ENCODE data around the gene CPO.

CPO gene

DNA sequence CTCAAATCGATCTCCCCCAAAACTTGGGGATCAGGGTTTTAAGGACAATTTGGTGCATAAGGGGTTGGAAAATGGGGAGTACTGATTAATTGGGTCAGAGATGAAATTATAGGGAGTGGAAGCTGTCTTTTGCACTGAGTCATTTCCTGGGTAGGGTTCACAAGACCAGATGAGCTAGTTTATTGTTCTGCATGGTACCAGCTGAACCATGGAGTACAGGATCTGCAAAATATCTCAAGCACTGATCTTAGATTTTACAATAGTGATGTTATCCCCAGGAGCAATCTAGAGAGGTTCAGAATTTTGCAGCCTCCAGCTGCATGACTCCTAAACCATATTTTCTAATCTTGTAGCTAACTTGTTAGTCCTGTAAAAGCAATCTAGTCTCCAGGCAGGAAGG is 73.1 kb downstream of the CPO start:
- H3K27me3 ChIP-seq (ENCODE audit: low read length), result no peaks in the 10 kb centered on the region
- H4K20me1 ChIP-seq (ENCODE audit: low read depth, low read length), result no peaks in the 10 kb centered on the region
- H3K9me2 ChIP-seq (replicated peaks; ENCODE audit: insufficient read depth, low read length), result no peaks in the 10 kb centered on the region
- no peaks in the 10 kb centered on the region for H3K36me3 ChIP-seq (ENCODE audit: low read length)
- no peak overlapping the region for H3K27ac ChIP-seq (ENCODE audit: low read depth, low read length)
- no peaks in the 10 kb centered on the region for H3K79me2 ChIP-seq (ENCODE audit: insufficient read depth, low read length)
- no peak overlapping the region for H3K4me3 ChIP-seq (ENCODE audit: insufficient read depth, low read length, poor library complexity, severe bottlenecking)
- no peaks in the 10 kb centered on the region for H3F3A ChIP-seq (ENCODE audit: insufficient read depth)
- no peak overlapping the region for H3K9ac ChIP-seq (ENCODE audit: low read length)
- no peaks in the 10 kb centered on the region for H3K9me3 ChIP-seq (ENCODE audit: insufficient read depth, low read length)
- H2AFZ ChIP-seq (ENCODE audit: low read depth, low read length, severe bottlenecking), result no peak overlapping the region
- no peak overlapping the region for H3K4me2 ChIP-seq (ENCODE audit: low read depth, low read length, poor library complexity, severe bottlenecking)
- no peak for TF ChIP-seq EZH2phosphoT487 (conservative IDR thresholded peaks at IDR 0.05; ENCODE audit: low read length)

DNA sequence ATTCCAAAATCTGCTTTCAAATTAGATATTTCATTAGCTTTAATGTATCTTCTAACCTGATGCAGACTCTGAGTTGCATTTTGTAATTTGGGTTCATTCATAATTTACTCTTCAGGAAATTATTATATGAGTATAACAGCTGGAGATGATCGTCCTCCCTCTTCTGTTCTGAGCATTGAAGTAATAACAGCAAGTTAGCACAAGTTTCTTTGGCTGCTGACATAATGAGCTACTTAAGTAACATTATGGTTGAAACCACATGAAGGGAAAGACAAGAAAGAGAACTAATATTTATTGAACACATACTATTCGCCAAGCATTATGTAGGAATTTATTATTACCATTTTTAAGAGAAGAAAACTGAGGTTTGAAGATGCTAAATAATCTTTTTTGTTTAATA is 75.1 kb downstream of the CPO start:
- TF ChIP-seq EZH2phosphoT487 (conservative IDR thresholded peaks at IDR 0.05; ENCODE audit: low read length), result no peak
- TF ChIP-seq, protein P1, sequence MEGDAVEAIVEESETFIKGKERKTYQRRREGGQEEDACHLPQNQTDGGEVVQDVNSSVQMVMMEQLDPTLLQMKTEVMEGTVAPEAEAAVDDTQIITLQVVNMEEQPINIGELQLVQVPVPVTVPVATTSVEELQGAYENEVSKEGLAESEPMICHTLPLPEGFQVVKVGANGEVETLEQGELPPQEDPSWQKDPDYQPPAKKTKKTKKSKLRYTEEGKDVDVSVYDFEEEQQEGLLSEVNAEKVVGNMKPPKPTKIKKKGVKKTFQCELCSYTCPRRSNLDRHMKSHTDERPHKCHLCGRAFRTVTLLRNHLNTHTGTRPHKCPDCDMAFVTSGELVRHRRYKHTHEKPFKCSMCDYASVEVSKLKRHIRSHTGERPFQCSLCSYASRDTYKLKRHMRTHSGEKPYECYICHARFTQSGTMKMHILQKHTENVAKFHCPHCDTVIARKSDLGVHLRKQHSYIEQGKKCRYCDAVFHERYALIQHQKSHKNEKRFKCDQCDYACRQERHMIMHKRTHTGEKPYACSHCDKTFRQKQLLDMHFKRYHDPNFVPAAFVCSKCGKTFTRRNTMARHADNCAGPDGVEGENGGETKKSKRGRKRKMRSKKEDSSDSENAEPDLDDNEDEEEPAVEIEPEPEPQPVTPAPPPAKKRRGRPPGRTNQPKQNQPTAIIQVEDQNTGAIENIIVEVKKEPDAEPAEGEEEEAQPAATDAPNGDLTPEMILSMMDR (IDR thresholded peaks at IDR 0.05; ENCODE audit: insufficient read depth, low read length, poor library complexity, severe bottlenecking), result no peak
- H3K4me2 ChIP-seq (ENCODE audit: low read depth, low read length, poor library complexity, severe bottlenecking), result no peak overlapping the region
- H3K27ac ChIP-seq (ENCODE audit: low read depth, low read length), result no peak overlapping the region
- no peaks in the 10 kb centered on the region for H3K9me3 ChIP-seq (ENCODE audit: insufficient read depth, low read length)
- no peak overlapping the region for H2AFZ ChIP-seq (ENCODE audit: low read depth, low read length, severe bottlenecking)
- H3K9me2 ChIP-seq (replicated peaks; ENCODE audit: insufficient read depth, low read length), result no peaks in the 10 kb centered on the region
- no peaks in the 10 kb centered on the region for H3F3A ChIP-seq (ENCODE audit: insufficient read depth)
- no peaks in the 10 kb centered on the region for H3K27me3 ChIP-seq (ENCODE audit: low read length)
- no peak overlapping the region for H3K4me3 ChIP-seq (ENCODE audit: insufficient read depth, low read length, poor library complexity, severe bottlenecking)
- no peaks in the 10 kb centered on the region for H3K36me3 ChIP-seq (ENCODE audit: low read length)
- H3K79me2 ChIP-seq (ENCODE audit: insufficient read depth, low read length), result no peaks in the 10 kb centered on the region
- H3K9ac ChIP-seq (ENCODE audit: low read length), result no peak overlapping the region
- no peaks in the 10 kb centered on the region for H4K20me1 ChIP-seq (ENCODE audit: low read depth, low read length)

DNA sequence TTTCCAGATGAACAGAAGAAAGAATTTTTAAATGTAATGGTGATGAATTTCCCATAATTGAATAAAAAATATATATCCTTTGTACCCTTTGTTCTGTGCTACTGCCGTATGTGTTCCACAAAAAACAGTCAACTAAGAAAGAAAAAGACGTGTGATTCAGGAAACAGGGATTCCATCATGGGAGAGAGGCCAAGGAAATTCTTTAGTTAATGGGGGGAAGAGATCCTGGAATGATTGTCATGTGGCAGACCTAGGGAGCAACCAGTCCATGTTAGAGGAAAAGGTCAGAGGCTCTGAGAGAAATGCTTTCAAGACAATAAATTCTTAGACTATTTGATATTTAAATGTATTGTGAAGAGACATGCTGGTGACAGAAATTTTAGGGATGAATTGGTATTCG is 76.6 kb downstream of the CPO start:
- Histone ChIP-seq H3K36me3 (ENCODE audit: low read length) (no peaks in the 10 kb centered on the region), H3F3A (ENCODE audit: insufficient read depth) (no peaks in the 10 kb centered on the region), H3K79me2 (ENCODE audit: insufficient read depth, low read length) (no peaks in the 10 kb centered on the region), H4K20me1 (ENCODE audit: low read depth, low read length) (no peaks in the 10 kb centered on the region), H3K9me2 (replicated peaks; ENCODE audit: insufficient read depth, low read length) (no peaks in the 10 kb centered on the region), H3K27me3 (ENCODE audit: low read length) (no peaks in the 10 kb centered on the region), H3K27ac (ENCODE audit: low read depth, low read length) (no peak overlapping the region), H3K9ac (ENCODE audit: low read length) (no peak overlapping the region), H3K4me2 (ENCODE audit: low read depth, low read length, poor library complexity, severe bottlenecking) (no peak overlapping the region), H2AFZ (ENCODE audit: low read depth, low read length, severe bottlenecking) (no peak overlapping the region), H3K9me3 (ENCODE audit: insufficient read depth, low read length) (no peaks in the 10 kb centered on the region), H3K4me3 (ENCODE audit: insufficient read depth, low read length, poor library complexity, severe bottlenecking) (no peak overlapping the region)
- TF ChIP-seq, protein P1 (IDR thresholded peaks at IDR 0.05; ENCODE audit: insufficient read depth, low read length, poor library complexity, severe bottlenecking), result no peak
- TF ChIP-seq EZH2phosphoT487 (conservative IDR thresholded peaks at IDR 0.05; ENCODE audit: low read length), result no peak
